Uterus (tissue), 2 donors: ENCODE results near the gene ARPP21.

Experiments
- POLR2A ChIP-seq, 2 donors: fragments of 450-650 bp; IDR thresholded peaks; one replicate each; pipeline ENCODE4 v1.6.1; 2016; ENCODE audit warnings: antibody characterized with exemption in 2 of 2, mild to moderate bottlenecking in 1 of 2, moderate library complexity in 1 of 2
- TF ChIP-seq, protein P1 (sequence below), 4 experiments: fragments of 200-600 bp in 2 of 4; fragments of 450-650 bp in 2 of 4; sonication (generic) in 2 of 4; IDR thresholded peaks; one replicate each; pipeline ENCODE4 v1.5.1; 2016 to 2019; ENCODE audit warnings: antibody characterized with exemption in 4 of 4, mild to moderate bottlenecking in 2 of 4, moderate library complexity in 1 of 4

- TF ChIP-seq, protein P1, sequence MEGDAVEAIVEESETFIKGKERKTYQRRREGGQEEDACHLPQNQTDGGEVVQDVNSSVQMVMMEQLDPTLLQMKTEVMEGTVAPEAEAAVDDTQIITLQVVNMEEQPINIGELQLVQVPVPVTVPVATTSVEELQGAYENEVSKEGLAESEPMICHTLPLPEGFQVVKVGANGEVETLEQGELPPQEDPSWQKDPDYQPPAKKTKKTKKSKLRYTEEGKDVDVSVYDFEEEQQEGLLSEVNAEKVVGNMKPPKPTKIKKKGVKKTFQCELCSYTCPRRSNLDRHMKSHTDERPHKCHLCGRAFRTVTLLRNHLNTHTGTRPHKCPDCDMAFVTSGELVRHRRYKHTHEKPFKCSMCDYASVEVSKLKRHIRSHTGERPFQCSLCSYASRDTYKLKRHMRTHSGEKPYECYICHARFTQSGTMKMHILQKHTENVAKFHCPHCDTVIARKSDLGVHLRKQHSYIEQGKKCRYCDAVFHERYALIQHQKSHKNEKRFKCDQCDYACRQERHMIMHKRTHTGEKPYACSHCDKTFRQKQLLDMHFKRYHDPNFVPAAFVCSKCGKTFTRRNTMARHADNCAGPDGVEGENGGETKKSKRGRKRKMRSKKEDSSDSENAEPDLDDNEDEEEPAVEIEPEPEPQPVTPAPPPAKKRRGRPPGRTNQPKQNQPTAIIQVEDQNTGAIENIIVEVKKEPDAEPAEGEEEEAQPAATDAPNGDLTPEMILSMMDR (IDR thresholded peaks at IDR 0.05): no peak
- no peak for TF ChIP-seq POLR2A (IDR thresholded peaks at IDR 0.05)
Measured at GRCh38 chr3:35653347-35653746, 14.0 kb downstream of the ARPP21 start.
